Activated CD4-positive, alpha-beta T cell treated with anti-CD3 and anti-CD28 coated beads, Interleukin-2, Interleukin-4, amounts not matched to agents 100 ng/mL and 50 ng/mL, durations not matched to agents 16 hours and 8 hours (primary cell): ENCODE results near the gene CD24.

Source experiments
- DNase-seq: peaks from one replicate; pipeline ENCODE4 v3.0.0-alpha.2; 2020; ENCODE audit warnings: low spot score

The CD24 gene

GRCh38 chr6:106967936-106968555 lies 6.5 kb downstream of the CD24 start:
- DNase-seq = no peak

DNA sequence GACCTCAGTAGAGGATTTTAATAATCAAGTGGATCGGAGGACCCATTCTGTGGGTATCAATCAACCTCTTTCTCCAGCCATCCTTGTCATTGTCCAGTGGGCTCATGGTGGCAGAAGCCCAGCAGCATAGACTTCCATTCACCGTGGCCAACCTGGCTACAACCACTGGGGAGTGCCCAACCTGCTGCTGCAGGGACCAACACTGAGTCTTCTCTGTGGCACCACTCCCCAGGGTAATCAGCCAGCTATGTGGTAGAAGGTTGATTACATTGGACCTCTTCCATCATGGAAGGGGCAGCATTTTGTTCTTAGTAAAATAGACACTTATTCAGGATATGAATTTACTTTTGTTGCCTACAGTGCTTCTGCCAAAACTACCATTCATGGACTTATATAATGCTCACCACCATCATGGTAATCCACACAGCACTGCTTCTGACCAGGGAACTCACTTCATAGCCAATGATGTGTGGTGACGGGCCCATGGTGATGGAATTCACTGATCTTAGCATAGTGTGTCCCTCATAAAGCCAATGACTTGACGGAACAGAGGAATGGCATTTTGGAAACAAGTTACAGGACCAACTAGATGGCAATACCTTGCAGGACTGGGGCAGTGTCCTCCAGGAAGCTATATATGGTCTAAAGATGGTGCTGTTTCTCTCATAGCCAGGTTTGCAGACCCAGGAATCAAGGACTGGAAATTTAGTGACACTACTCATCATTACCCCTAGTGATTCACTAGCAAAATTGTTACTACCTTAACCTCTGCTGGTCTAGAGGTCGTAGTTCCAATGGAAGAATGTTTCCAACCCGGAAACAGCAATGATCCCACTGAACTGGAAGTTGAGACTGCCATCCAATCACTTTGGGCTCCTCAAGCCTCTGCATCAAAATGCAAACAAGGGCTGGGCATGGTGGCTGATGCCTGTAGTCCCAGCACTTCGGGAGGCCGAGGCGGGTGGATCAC lies 7.6 kb downstream of the CD24 start:
- no peak for DNase-seq

GRCh38 chr6:106966229-106966628 lies 8.3 kb downstream of the CD24 start:
- DNase-seq = no peak

GRCh38 chr6:106964954-106965353 lies 9.6 kb downstream of the CD24 start:
- DNase-seq = no peak

DNA sequence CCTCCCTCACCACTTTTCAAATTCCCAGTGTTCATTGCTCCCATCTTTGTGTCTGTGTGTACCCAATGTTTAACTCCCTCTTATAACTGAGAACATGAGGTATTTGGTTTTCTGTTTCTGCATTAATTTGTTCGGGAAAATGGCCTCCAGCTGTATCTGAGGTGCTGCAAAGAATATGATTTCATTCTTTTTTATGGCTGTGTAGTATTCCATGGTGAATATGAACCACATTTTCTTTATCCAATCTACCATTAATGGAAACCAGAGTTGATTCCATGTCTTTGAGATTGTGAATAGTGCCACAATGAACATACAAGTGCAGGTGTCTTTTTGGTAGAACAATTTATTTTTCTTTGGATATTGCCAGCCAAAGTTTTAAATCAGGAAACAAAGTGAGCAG lies 10.4 kb downstream of the CD24 start:
- no peak for DNase-seq

DNA sequence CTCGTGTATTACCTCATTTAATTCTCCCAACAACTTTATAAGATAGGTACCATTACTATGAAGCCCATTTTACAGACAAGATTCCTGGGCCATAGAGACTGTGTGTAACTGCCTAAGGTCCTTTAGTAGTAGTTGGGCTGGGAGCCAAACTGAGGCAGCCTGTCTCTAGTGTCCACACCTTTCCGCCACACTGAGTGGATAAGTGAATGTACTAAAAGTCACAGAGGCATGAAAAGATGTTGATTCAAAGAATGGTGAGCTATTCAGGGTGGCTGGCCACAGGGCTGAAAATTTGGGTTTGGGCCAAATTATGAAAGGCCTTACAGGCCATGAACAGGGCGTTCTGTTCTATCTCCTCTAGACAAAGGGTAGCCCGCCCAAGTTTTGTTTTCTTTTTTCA lies 11.0 kb downstream of the CD24 start:
- no peak for DNase-seq

DNA sequence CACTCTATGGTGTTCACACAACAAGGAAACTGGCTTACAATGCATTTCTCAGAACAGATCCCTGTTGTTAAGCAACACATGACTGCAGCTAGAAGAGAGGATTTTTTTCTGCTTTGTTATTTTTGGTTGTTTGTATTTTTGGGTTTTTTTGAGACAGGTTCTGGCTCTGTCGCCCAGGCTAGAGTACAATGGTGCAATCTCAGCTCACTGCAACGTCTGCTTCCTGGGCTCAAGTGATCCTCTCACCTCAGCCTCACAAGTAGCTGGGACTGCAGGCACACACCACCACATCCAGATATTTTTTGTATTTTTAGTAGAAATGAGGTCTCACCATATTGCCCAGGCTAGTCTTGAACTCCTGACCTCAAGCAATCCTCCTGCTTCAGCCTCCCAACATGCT lies 12.7 kb downstream of the CD24 start:
- no peak for DNase-seq

DNA sequence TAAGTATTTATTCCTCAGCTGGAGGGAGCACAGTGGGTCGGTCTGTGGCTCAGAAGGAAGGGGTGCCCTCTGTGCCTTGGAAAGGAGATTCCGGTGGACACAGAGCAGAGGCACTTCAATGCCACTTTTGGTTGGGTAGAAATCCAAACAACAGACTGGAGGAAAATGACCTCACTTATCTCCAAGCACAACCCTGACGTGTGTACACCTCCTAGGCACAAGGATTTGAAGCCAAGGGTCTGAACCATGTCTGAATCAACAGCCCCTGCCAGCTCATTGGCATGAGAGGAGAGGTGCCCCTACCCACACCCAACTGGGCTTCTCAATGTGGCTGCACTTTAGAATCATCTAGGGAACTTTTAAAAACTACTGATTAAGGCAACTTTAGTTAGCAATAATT lies 13.4 kb downstream of the CD24 start:
- no peak for DNase-seq

- no peak for DNase-seq
These were observed 14.5 kb downstream of the CD24 start for GRCh38 chr6:106959985-106960384.

DNA sequence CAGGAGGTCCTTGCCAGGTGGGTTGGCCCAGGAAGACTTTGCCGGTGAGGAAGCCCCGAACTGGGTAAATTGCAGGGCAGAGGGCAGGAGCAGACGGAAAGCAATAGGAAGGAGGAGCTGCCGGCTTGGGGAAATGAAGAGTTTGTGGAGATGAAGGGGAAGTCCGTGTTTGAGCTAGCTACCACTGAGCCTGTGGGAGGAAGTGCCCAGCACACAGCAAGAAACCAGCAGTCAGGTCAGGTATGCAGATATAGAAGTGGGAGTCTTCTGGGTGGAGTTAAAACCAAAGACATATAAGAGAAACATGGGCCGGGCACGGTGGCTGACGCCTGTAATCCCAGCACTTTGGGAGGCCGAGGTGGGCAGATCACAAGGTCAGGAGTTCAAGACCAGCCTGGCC lies 34.7 kb downstream of the CD24 start:
- DNase-seq = no peak

DNA sequence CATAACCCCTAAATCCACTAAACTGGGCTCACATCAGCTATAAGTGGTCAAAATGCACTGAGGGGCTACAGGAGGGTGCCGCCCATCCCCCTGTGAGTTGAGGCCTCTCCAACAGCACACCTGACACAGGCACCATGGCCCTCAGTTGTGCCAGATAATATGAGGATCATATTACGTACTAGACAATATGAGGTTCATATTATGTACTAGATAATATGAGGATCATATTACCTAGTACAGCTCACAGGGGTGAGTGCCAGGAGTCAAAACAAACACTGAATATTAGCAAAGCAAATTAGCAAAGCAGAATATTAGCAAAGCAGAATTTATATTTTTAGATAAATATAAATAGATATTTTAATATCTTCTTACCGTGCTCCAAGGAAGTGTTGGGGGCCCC lies 35.3 kb downstream of the CD24 start:
- DNase-seq = no peak

- no peak for DNase-seq
These were observed 46.8 kb downstream of the CD24 start for GRCh38 chr6:106927531-106928398.

DNA sequence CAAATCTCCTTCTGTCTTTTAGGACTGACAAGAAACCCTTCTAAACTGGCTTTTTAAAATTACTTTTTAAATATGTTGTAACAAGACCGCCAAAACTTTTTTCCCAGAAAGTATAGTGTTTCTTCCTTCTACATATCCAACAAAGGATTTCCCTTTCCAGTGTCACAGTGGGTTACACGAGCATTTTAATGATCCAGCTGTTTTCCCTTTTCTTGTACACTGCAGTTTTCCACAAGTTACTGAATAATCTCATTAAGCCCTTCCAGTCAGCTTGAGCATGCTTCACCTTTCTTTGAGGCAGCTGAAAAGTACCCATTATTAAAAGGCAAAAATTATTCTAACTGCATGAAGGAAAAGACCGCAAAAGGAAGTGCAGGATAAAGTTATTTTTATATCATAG lies 48.6 kb downstream of the CD24 start:
- no peak for DNase-seq

- no peak for DNase-seq
These were observed 49.6 kb downstream of the CD24 start for GRCh38 chr6:106924694-106925523.

DNA sequence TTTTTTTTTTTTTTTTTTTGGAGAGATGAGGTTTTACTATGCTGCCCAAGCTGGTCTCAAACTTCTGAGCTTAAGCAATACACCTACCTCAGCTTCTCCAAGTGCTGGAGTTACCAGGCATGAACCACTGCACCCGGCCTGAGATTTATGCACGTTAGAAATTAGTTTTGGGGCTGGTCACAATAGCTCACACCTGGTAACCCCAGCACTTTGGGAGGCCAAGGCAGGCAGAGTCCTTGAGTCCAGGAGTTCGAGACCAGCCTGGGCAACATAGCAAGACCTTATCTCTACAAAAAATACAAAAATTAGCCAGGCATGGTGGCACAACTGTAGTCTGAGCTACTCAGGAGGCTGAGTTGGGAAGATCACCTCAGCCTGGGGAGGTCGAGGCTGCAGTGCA lies 51.9 kb downstream of the CD24 start:
- no peak for DNase-seq
